GM19397 (cell line): Measurements from ENCODE around the gene NDUFS1.

Experiments used
- ATAC-seq: cut with Tn5 transposase; IDR thresholded peaks from one replicate; pipeline ENCODE4 v1.9.1; 2021; ENCODE audit warnings: mild to moderate bottlenecking, moderate library complexity; ENCODE audit not compliant: unreplicated experiment

NDUFS1 gene

DNA sequence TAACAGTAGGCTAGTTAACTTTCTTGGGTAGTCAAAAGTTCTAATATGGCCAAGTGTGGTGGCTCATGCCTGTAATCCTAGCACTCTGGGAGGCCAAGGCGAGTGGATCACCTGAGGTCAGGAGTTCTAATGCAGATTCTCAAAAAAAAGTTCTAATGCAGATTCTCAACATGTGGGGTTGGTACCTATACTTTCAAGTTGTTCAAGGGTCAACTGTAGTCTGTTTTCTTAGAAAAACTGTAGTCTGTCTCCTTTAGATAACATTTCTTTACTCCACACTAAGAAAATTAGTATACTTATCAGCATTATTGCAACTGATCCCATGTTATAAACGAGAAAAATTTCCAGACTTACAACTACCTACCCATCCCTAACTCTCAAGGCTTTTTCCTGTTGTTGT lies 89.8 kb downstream of the NDUFS1 start:
- ATAC-seq: no peak

DNA sequence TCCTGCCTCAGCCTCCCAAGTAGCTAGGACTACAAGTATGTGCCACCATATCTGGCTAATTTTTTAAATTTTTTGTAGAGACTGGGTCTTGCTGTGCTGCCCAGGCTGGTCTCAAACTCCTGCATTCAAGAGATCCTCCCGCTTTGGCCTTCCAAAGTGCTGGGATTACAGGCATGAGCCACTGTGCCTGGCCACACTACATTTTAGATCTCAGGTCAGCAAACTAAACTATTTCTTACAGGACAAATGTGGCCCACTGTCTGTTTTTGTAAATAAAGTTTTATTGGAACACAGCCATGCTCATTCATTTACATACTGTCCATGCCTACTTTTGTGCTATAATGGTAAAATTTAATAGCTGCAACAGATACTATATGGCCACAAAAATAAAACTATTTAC lies 91.0 kb downstream of the NDUFS1 start:
- ATAC-seq: no peak
